ENCODE results near the gene EXOC6.
A peak's percentile ranks its signal among the peaks of the same experiment; 100 is the strongest.

The EXOC6 gene

DNA sequence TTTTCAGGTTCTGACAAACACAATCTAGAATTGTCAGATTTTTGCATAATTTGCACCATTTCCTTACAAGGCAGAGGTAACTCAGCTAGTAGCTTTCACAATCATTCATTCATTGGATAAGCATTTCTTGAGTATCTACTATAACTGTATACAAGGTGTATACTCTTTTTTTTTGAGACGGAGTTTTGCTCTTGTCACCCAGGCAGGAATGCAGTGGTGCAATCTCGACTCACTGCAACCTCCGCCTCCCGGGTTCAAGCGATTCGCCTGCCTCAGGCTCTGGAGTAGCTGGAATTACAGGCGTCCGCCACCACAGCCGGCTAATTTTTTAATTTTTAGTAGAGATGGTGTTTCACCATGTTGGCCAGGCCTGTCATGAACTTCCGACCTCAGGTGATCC, 16.2 kb upstream of the EXOC6 start:
- Histone ChIP-seq H3K27ac (no peak overlapping the region), H3K4me3 (no peak overlapping the region)

DNA sequence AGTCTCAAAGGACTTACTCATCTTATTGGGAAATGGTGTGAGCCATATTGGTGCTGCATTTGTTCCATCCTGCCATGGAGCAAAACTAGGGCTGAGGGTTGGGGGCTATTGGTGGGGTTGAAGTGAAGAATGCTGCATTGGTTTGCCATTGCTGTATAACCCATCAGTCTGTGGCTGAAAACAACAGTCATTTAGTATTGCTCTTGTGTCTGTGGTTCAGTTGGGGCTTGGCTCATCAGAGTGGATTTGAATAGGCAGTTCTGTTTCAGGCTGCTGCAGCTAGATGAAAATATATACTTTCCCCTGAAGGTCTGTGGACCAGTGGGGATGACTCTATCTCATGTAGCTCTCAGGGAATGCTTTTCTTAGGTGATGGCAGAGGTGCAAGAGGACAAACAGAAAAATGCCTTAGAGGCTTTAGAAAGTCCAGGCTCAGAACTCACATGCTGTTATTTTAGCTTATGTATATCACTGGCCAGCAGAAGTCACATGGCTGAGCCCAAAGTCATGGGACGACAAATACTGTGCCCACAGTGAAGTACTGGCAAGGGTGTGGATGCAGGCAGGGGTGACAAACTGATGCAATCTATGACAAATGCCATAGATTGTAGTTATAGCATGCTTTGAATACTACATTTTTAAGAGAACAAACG, 15.2 kb upstream of the EXOC6 start:
- no peak overlapping the region for H3K4me3 ChIP-seq
- H3K27ac ChIP-seq: no peak overlapping the region

DNA sequence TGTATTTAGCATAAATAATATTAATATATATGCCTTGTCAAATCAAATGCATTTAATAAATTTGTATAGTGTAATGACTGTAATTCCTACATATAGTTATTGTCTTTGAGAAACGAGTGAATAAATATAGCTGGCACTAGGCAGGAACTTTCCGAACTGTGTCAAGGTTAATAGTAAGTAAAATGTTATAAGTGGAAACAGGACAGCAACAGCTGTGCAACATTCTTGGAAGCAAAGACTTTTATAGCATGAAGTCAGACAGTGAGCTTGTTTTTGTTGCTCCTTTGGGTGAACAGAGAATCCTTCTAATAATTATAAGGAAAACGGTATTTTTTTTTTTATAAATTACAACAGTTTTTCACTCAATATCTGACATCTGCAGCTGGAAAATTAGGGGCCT, 14.0 kb upstream of the EXOC6 start:
- Histone ChIP-seq H3K4me3 (no peak overlapping the region), H3K27ac (no peak overlapping the region)

DNA sequence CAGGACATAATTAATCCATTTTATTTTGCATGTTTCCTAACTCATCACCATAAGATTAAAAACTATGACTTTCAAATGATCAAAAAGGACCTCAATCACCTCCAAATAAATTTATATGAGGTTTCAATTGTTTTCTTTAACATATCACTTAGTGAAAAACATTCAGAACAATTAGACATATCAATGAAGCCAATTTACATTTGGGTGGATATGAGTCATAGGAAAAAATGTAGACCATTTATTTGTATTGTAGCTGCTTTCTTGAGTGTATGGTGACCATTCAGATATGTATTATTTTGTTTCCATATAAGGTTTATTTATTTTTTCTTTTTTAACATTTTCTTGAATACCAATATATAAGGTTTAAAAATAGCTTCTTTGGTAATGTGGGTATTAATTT, 13.3 kb upstream of the EXOC6 start:
- H3K27ac ChIP-seq: no peak overlapping the region
- H3K4me3 ChIP-seq: no peak overlapping the region

DNA sequence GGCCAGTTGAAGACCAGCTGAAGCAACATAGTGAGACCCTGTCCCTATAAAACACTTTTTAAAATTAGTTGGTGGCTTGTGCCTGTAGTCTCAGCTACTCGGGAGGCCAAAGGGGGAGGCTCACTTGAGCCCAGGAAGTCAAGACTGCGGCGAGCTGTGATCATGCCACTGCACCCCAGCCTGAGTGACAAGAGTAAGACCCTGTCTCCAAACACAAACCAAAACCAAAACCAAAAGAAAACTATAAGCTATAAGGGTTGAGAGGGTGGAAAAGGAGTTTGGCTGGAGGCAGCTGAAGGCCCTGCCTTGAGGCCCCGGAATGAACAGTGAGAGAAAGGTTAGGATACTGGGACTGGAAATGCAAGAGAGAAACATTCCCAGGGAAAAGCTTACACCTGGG, 10.9 kb upstream of the EXOC6 start:
- Histone ChIP-seq H3K27ac (no peak overlapping the region), H3K4me3 (no peak overlapping the region)

DNA sequence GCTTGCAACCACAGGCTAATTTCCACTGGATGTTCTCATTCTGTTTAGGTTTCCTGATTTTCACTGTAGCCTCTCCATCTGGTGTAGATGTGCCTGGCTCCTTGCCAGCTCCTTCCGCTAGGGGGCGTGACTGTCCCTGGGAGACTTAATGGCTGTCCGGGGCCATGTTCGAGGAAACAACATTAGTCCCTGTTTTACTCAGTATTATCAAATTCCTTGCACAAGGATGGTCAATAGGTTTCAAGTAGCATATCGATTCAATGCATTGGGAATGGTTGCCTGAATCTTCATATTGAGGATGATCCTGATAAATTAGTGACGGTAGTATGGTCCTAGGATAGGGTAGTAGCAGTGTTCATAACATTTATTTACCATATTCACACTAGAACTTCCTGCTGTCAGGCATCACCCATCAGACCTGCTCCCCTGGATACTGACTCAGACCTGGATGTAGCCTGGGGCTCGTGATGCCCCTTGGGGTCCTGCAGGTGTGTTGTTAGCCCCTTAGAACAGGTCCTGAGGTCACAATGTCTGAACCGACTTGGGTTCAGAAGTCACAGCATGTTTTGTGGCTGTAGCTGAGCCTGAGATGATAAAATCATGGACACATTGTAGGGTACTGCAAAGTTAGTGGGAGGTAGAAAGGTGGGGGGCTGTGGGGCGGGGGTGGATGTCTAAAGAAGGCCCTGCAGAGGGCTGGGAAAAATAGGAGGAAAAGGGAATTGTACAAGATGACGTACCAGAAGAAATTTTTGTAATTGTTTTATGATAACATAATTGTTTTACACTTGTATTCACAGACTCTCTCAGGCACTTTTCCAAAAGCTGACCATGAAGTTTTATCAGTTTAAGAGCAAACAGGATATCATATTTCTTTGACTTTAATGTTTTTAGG, 8.9 kb upstream of the EXOC6 start:
- no peak overlapping the region for H3K4me3 ChIP-seq

DNA sequence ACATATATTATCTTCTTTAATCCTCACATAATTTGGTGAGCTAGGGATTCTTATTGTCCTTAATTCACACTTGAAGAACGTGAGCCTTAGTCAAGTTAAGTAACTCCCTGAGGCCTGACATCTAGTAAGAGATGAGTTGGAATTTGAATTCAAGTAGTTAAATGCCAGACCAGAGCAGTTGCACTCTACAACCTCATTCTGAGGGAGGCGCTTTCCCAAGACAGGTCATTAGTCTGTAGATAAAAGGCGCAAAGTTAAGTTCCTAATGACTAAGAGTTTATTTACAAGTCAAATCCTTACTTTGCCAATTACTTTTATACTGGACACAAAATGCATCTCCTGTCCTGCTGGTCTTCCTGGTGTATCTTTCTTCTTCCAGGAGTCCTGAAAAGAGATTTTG, 3.6 kb upstream of the EXOC6 start:
- Histone ChIP-seq H3K27ac (no peak overlapping the region), H3K4me3 (no peak overlapping the region)

More for the DNA sequence above, 8.9 kb upstream of the EXOC6 start:
- H3K27ac ChIP-seq: peak overlapping the region in 1 of 21 experiments; percentile 19

DNA sequence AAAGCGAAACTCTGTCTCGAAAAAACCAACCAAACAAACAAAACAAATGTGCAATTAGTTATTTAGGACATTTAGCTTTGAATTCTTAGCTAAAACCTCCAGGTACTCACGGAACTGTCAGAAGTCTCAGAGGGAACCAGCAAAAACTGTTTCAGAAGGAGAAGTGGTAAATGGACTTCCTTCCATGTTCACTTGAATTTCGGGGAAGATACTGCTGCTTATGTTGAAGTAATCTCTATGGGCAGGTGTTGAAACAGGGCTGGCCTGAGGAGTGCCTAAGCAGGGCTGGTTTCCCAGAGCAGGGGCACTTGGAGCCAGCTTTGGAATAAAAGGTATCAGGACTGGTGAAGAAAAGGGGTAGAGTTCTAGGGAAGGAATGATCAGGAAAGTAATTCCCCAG, 2.4 kb upstream of the EXOC6 start:
- Histone ChIP-seq H3K4me3 (no peak overlapping the region), H3K27ac (peak overlapping the region in 2 of 21 experiments; percentile 31 to 47)

DNA sequence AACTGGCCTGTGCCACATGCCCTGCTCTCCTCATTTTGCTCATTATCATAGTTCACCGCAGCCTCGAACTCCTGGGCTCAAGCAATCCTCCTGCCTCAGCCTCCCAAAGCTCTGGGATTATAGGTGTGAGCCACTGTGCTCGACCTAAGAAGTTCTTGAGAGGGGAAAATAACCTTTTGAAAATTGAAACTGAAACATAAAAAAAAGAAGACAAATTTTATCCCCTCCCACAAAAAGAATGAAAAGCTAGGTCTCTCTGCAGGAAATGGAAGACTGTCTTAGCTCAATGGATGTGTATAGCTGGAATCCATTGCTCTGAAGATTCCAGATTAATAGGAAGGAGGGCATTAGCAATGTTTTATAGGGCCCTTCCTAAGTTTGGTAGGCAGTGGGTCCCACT, 2.0 kb upstream of the EXOC6 start:
- Histone ChIP-seq H3K27ac (peak overlapping the region in 2 of 21 experiments; percentile 31 to 47), H3K4me3 (no peak overlapping the region)

DNA sequence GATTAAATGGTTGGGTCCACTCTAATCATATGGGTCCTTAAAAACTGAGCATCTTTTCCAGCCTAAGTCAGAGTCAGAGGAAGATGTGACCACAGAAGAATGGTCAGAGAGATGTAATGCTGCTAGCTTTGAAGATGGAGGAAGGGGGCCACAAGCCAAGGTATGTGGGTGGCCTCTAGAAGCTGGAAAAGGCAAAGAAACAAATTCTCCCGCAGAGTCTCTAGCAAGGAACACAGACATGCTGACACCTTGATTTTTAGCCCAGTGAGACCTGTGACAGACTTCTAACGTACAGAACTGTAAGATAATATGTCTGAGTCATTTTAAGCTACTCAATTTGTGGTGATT, 1.5 kb upstream of the EXOC6 start:
- no peak overlapping the region for H3K4me3 ChIP-seq
- peak overlapping the region in 1 of 21 experiments; percentile 31 for H3K27ac ChIP-seq

DNA sequence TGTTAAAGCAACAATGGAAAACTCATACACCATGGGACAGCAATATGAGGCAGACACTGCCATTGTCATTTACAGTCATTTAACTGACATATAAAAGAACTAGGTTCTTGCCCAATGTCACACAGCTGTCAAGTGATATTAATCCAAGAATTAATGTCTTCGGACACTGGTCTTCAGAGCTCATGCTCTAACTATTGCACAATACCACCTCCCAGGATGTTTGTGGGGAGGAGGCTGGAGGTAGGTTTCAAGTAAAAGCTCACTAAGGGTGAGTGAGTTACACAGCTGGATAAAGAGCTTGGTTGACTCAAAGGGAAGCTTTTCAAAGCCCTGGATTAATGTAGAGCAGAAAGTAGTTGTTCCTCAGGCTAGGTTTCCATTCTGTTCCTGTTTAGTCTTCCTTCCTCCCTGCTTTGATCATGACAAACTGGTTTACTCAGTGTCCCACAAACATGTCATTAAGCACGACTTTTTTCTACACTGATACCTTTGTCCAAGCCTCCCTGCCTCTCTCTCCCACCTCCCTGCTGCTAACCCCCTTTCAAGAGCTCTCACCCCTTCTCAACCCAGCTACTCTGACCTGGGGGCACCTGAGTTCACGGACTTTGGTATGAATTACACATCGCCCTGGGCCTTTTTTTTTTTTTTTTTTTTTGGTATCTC, 987 bp upstream of the EXOC6 start:
- Histone ChIP-seq H3K27ac (peak overlapping the region in 3 of 21 experiments; percentile 26 to 85 (median 51)), H3K4me3 (peak overlapping the region in 3 of 7 experiments; percentile 78 to 99 (median 88))

DNA sequence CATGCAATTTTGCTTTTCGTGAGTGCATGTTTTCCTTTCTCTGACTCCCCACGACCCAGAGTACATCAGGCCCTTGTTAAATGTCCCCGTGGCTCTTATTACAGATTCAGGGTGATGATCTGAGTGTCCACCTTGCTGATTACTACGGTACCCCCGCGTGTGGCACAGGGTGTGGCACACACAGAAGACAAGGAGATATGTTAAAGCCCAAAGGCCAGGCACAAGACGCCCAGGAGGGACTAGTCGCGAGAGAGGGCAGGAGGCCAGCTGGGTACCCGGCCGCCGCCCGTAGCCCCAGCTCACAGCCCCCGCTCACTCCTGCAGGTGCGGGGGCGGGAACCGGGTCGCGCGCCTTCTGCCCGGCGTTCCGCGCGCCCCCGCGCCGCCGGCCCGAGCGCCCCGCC, 281 bp upstream of the EXOC6 start:
- Histone ChIP-seq H3K4me3 (peak overlapping the region; percentile 73 to 100 (median 88)), H3K27ac (peak overlapping the region in 14 of 21 experiments; percentile 26 to 95 (median 82))

DNA sequence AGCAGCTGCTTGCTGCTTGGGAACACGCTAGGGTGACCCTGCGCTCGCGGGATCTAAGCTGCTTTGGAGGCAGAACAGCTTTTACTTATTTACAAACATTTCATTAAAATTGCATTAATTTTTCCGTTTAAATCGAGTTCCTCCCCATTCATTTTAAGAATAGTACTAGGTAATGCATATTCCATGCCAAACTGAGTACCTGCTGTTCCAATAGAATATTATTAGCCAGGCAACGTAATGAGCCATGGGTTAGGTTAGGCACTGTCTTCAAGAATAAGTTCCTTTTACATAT, 860 bp downstream of the EXOC6 start:
- Histone ChIP-seq H3K4me3 (peak overlapping the region; percentile 73 to 100 (median 88)), H3K27ac (peak overlapping the region in 19 of 21 experiments; percentile 45 to 95 (median 84))

DNA sequence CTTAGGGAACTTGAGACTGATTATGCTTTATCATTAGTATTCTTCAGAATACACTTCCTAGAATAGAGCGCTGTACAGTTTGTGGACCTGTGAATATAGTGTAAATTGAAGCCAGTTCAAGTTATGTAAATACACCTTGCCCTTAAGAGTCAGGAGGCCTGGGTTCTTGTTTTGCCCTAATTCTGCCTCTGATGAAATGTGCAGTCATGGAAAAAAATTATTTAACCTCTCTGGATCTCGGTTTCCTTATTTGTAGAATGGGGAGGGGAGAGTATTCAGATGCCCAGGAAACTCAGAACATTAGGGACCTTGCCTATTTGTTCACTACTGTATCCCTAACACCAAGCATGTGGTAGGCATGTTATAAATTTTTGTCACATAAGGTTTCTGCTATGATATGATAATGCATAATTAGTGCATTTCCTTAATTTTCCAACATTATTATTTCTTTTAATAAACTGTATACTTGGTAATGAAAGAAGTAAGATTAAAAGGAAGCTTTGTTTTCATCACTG, 1.3 kb downstream of the EXOC6 start:
- Histone ChIP-seq H3K27ac (peak overlapping the region in 1 of 21 experiments; percentile 80), H3K4me3 (peak overlapping the region in 3 of 7 experiments; percentile 99 to 100 (median 99))

DNA sequence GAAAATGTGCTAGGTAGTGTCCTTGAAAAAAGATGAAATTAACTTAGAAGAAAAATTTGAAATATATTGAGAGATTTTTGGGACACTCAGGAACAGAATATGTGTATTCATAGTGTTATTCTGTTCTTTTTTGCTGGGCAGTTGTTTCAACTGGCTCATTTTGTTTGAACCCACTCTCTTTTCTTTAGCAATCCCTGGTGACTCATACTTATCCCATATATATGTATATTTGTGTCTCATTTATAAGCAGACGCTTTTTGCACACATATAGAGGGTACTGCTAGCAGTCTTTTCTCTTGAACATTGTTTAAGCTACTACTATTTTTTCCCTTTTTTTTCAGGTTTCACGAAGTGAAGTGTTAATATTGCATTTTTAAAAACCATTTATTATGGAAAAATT, 1.9 kb downstream of the EXOC6 start:
- Histone ChIP-seq H3K4me3 (no peak overlapping the region), H3K27ac (no peak overlapping the region)

DNA sequence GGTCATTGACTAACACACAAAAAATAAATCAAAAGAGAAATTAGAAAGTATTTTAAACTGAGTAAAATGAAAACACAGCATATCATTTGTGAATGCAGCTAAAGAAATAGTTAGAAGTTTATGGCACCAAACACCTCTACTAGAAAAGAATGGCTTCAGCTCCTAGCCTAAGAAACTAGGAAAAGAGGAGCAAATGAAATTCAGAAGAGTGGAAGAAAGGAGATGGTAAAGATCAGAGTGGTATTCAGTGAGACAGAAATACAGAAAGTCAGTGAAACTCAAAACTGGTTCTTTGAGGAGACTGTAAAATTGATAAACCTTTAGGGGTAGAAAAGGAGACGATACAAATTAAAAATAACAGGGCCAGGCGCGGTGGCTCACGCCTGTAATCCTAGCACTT, 2.7 kb downstream of the EXOC6 start:
- Histone ChIP-seq H3K4me3 (no peak overlapping the region), H3K27ac (no peak overlapping the region)

DNA sequence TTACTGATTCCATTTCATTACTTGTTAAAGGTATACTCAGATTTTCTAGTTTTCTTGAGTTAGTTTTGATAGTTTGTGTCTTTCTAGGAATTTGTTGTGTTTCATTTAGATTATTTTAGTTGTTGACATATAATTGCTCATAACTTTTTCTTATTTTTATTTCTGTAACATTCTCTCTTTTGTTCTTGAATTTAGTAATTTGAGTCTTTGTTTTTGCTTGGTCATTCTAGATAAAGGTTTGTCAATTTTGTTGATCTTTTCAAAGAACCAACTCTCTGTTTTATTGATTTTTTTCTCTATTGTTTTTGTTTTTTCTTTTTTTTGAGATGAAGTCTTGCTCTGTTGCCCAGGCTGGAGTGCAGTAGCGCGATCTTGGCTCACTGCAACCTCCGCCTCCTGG, 7.2 kb downstream of the EXOC6 start:
- no peak overlapping the region for H3K27ac ChIP-seq
- no peak overlapping the region for H3K4me3 ChIP-seq

DNA sequence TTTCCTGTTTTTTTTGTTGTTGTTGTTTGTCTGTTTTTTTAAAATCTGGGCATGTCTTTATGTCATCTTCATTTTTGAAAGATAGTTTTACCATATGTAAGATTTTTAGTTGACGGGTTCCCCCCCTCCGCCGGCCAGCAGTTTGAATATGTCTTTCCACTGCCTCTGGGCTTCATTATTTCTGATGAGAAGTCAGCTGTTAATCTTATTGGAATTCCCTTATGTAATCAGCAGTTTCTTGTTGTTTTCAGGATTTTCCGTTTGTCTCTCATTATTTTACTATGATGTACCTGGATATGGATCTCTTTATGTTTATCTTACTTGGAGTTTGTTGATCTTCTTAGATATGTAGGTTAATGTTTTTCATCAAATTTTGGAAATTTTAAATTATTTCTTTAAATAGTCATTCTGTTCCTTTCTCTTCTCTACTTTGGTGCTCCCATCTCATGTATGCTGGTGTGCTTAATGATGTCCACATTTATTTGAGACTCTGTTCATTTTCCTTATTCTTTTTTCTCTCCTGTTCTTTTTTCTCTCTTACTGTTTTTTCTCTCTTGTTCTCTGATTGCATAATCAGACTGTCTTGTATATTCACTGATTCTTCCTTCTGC, 9.7 kb downstream of the EXOC6 start:
- H3K27ac ChIP-seq: no peak overlapping the region
- no peak overlapping the region for H3K4me3 ChIP-seq

DNA sequence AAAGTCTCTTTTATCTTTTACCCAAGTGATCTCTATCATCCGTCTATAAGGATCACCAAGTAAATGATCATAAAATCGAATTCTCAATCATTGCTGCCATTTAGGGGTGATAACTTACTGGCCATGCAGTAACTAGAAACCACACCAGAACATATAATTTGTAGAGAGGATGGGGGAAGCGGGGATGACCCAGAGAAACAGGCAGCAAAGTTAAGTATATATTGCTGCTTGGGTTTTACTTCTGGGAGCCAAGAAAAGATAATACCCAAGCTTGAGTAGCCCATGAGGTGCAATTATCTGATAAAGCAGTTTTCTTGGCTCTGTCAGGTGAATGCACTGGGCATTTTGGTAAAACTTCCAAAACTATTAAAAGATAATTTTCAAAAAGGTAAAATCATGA, 18.9 kb downstream of the EXOC6 start:
- no peak overlapping the region for H3K27ac ChIP-seq
- no peak overlapping the region for H3K4me3 ChIP-seq

DNA sequence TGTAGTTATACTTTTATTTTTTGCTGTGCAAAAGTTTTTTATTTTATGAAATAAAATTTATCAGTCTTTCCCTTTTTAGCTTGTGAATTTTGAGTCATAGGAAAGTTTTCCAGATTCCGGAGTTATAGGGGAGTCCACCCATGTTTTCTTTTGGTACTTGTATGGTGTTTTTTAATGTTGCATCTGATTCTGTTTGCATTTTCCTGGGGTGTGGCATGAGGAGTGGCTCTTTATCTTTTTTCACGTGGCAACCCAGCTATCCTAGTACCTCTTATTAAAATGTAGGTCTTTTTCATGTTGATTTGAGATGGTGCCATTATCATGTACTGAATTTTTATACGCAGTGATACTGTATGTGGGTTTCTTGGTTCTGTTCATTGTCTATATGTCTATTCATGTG, 19.7 kb downstream of the EXOC6 start:
- Histone ChIP-seq H3K27ac (no peak overlapping the region), H3K4me3 (no peak overlapping the region)

Measured in skin epidermis (tissue), 12 donors.